ENCODE measurements around the gene HTR1D.

- TF ChIP-seq CTCF (IDR thresholded peaks at IDR 0.05) (no peak), POLR2A (IDR thresholded peaks at IDR 0.05) (no peak)
Measured at GRCh38 chr1:23222742-23223141, 5.4 kb upstream of the HTR1D start.
